BLaER1 (cell line): ENCODE results near the gene ARHGEF38.

Experiments used
- H3K27ac ChIP-seq: shearing (Covaris generic); formaldehyde crosslinking; 2 replicates; pipeline ENCODE4 v1.8.1; 2022
- H3K27me3 ChIP-seq: shearing (Covaris generic); formaldehyde crosslinking; 2 replicates; pipeline ENCODE4 v1.8.1; 2022
- H3K36me3 ChIP-seq: shearing (Covaris generic); formaldehyde crosslinking; 2 replicates; pipeline ENCODE4 v1.8.1; 2022
- H3K4me1 ChIP-seq: shearing (Covaris generic); formaldehyde crosslinking; 2 replicates; pipeline ENCODE4 v1.8.1; 2022
- H3K4me2 ChIP-seq: shearing (Covaris generic); formaldehyde crosslinking; 2 replicates; pipeline ENCODE4 v1.8.1; 2022
- H3K4me3 ChIP-seq: shearing (Covaris generic); formaldehyde crosslinking; 2 replicates; pipeline ENCODE4 v1.8.1; 2022
- H3K9ac ChIP-seq: shearing (Covaris generic); formaldehyde crosslinking; 2 replicates; pipeline ENCODE4 v1.8.1; 2022
- H3K9me3 ChIP-seq: shearing (Covaris generic); formaldehyde crosslinking; 2 replicates; pipeline ENCODE4 v1.8.1; 2022
- H4K20me1 ChIP-seq: shearing (Covaris generic); formaldehyde crosslinking; 2 replicates; pipeline ENCODE4 v1.8.1; 2022
- Cebpa-rat ChIP-seq: shearing (Covaris generic); IDR thresholded peaks from 2 replicates; pipeline ENCODE4 v1.8.1; 2022

The ARHGEF38 gene

GRCh38 chr4:105558277-105558676 lies 5.9 kb downstream of the ARHGEF38 start:
- no peaks in the 10 kb centered on the region for H3K36me3 ChIP-seq
- H3K9me3 ChIP-seq, result no peaks in the 10 kb centered on the region
- H3K4me3 ChIP-seq, result no peak overlapping the region
- H3K4me2 ChIP-seq, result no peak overlapping the region
- no peaks in the 10 kb centered on the region for H4K20me1 ChIP-seq
- no peak overlapping the region for H3K9ac ChIP-seq
- H3K27me3 ChIP-seq, result no peaks in the 10 kb centered on the region
- H3K27ac ChIP-seq, result no peak overlapping the region
- no peak for TF ChIP-seq Cebpa-rat
- no peaks in the 10 kb centered on the region for H3K4me1 ChIP-seq

DNA sequence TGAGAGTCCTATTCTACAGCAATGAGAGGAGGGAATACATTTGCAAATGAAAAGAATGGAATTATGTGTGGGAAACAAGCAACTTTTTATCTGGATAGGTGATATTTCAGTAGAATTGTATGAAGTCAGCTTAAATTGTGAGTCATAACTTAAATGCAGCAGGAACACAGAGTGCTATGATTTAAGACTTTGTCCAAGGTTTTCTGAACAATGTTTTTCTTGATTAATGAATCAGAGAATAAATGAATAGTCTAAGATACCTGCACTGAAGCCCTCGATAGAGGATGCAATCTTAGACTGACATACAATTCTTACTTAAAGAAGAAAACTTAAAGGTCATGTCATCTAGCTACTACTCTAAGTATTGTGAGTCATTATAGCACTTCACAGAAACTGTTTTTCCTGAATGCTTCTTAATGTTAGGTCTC lies 8.0 kb downstream of the ARHGEF38 start:
- no peaks in the 10 kb centered on the region for H3K36me3 ChIP-seq
- no peak overlapping the region for H3K9ac ChIP-seq
- TF ChIP-seq Cebpa-rat, result no peak
- H3K4me3 ChIP-seq, result no peak overlapping the region
- no peaks in the 10 kb centered on the region for H3K9me3 ChIP-seq
- no peaks in the 10 kb centered on the region for H3K4me1 ChIP-seq
- H3K27me3 ChIP-seq, result no peaks in the 10 kb centered on the region
- no peak overlapping the region for H3K4me2 ChIP-seq
- no peak overlapping the region for H3K27ac ChIP-seq
- H4K20me1 ChIP-seq, result no peaks in the 10 kb centered on the region

DNA sequence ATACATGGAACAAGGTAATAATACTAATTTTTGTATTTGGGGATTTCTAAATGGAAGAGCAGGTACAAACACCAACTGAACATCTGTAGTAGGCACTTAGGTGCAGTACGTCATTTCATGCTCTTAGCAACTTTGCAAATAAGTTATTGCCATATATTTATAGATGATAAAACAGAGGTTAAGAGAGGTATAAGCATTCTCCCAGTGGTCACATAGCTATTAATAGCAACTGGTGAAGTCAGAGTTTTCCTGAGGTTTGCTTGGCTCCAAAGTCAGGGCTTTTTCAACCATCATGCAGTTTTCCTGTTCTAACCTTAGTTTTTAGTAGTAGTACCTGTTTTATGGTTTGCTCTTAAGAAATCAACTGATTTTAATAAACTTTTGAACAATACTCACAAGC lies 10.9 kb downstream of the ARHGEF38 start:
- Histone ChIP-seq H3K36me3 (no peaks in the 10 kb centered on the region), H3K9ac (no peak overlapping the region), H3K4me3 (no peak overlapping the region), H3K27ac (no peak overlapping the region), H3K9me3 (no peaks in the 10 kb centered on the region), H3K27me3 (no peaks in the 10 kb centered on the region), H4K20me1 (no peaks in the 10 kb centered on the region), H3K4me2 (no peak overlapping the region), H3K4me1 (no peaks in the 10 kb centered on the region)
- no peak for TF ChIP-seq Cebpa-rat

DNA sequence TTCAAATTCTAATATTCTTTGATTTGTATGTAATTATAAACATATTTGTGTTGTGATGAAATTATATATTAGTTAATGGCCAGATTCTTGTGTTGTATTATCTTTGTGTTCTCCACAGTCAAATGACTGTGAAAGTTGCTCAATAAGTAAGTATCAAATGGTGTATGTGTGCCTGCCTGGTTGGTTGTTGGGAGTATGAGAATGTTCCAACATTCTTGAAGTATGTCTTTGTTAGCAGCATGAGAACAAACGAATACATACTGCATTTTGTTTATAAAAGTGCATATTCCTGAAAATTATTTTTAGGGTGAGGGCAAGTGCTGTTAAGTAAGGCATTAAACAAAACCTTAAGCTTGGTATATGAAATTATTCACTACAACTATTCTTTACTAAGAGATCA lies 16.2 kb downstream of the ARHGEF38 start:
- H3K4me2 ChIP-seq, result no peak overlapping the region
- H3K4me1 ChIP-seq, result no peaks in the 10 kb centered on the region
- H3K36me3 ChIP-seq, result no peaks in the 10 kb centered on the region
- H3K27me3 ChIP-seq, result no peaks in the 10 kb centered on the region
- no peak overlapping the region for H3K27ac ChIP-seq
- TF ChIP-seq Cebpa-rat, result no peak
- no peak overlapping the region for H3K4me3 ChIP-seq
- no peaks in the 10 kb centered on the region for H3K9me3 ChIP-seq
- H4K20me1 ChIP-seq, result no peaks in the 10 kb centered on the region
- H3K9ac ChIP-seq, result no peak overlapping the region

DNA sequence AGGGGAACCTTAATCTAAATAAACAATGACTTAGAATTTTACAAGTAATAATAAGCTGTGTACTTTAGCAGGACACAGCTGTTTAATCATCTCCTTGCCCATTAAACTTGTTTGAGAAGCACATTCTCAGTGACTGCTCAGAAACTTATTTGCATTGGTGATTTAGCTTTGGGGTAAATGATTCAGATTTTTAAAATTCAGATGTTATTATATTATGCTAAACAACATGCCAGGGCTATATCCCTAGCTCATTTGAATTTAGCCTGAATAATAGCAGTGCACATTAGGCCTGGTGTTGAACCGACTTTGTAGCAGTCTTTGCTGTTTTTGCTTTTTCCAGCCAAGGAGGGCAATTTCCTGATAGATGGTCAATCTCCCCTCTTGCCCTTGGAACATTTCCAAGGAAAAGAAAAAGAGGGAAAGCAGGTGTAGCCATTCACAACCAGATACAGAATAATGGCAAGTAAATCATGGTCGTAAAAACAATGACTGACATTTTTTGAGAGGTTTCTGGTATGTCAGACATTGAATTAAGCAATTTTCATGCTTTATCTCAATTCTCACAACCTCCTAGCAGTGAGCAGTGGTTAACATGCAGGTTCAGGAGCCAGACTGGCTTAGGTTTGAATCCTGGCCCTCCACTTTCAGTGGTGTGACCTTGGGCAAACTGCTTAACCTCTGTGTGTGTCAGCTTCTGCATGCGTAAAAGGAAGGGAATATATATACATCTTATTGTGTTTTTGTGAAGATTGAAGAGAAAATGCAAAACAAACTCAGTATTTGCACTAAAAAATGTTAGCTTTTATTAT lies 16.8 kb downstream of the ARHGEF38 start:
- H3K4me1 ChIP-seq, result no peaks in the 10 kb centered on the region
- no peak overlapping the region for H3K4me3 ChIP-seq
- no peak overlapping the region for H3K27ac ChIP-seq
- no peak for TF ChIP-seq Cebpa-rat
- no peak overlapping the region for H3K4me2 ChIP-seq
- no peak overlapping the region for H3K9ac ChIP-seq
- H3K27me3 ChIP-seq, result no peaks in the 10 kb centered on the region
- H4K20me1 ChIP-seq, result no peaks in the 10 kb centered on the region
- no peaks in the 10 kb centered on the region for H3K36me3 ChIP-seq
- H3K9me3 ChIP-seq, result no peaks in the 10 kb centered on the region

GRCh38 chr4:105569866-105570236 lies 17.4 kb downstream of the ARHGEF38 start:
- Histone ChIP-seq H3K36me3 (no peaks in the 10 kb centered on the region), H3K4me3 (no peak overlapping the region), H4K20me1 (no peaks in the 10 kb centered on the region), H3K4me1 (no peaks in the 10 kb centered on the region), H3K4me2 (no peak overlapping the region), H3K9me3 (no peaks in the 10 kb centered on the region), H3K27ac (no peak overlapping the region), H3K9ac (no peak overlapping the region), H3K27me3 (no peaks in the 10 kb centered on the region)
- TF ChIP-seq Cebpa-rat, result no peak

DNA sequence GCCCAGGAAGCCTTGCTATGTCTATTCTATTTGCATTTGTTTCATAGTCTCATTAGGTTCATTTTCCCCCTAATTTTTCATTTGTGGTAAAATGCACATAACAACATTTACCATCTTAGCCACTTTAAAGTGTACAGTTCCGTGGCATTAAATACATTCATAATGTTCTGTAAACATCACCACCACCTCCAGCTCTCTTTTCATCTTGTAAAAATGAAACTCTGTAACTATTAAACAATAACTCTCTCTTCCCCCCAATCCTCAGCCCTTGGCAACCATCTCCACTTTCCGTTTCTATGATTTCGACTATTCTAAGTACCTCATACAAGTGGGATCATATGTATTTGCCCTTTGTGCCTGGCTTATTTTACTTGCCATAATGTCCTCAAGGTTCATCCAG lies 19.9 kb downstream of the ARHGEF38 start:
- H3K4me3 ChIP-seq, result no peak overlapping the region
- H3K27me3 ChIP-seq, result no peaks in the 10 kb centered on the region
- H3K9ac ChIP-seq, result no peak overlapping the region
- no peaks in the 10 kb centered on the region for H3K9me3 ChIP-seq
- H3K27ac ChIP-seq, result no peak overlapping the region
- H3K36me3 ChIP-seq, result no peaks in the 10 kb centered on the region
- H3K4me1 ChIP-seq, result no peaks in the 10 kb centered on the region
- no peak overlapping the region for H3K4me2 ChIP-seq
- H4K20me1 ChIP-seq, result no peaks in the 10 kb centered on the region
- TF ChIP-seq Cebpa-rat, result no peak

- Histone ChIP-seq H3K36me3 (no peaks in the 10 kb centered on the region), H3K27me3 (no peaks in the 10 kb centered on the region), H3K9ac (no peak overlapping the region), H3K4me1 (0 out of 2 replicates have a peak, but pooled peaks cover 5% of the 10 kb centered on the region), H3K27ac (no peak overlapping the region), H3K4me2 (no peak overlapping the region), H4K20me1 (no peaks in the 10 kb centered on the region), H3K9me3 (no peaks in the 10 kb centered on the region), H3K4me3 (no peak overlapping the region)
- TF ChIP-seq Cebpa-rat, result no peak
Measured at GRCh38 chr4:105586638-105587328, 34.4 kb downstream of the ARHGEF38 start.

DNA sequence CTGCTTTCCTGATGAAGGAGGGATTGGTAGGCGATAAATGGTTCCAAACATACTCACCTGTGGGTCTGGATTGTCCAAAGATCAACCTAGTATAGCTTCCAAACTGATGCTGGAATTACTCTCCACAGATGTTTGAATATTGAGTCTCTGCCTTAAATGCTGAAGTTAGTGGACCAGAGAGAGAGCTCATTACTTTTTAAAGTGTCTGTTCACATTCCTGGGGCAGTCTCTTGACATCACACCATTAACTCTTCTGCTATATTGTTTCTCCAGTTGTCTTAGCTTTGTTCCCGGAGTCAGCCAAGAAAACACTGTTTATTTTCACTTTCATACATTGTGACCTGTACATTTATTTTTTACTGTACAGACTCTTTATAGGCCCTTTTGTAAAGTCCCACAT lies 35.4 kb downstream of the ARHGEF38 start:
- Histone ChIP-seq H3K4me3 (no peak overlapping the region), H4K20me1 (no peaks in the 10 kb centered on the region), H3K9ac (no peak overlapping the region), H3K4me1 (0 out of 2 replicates have a peak, but pooled peaks cover 5% of the 10 kb centered on the region), H3K36me3 (no peaks in the 10 kb centered on the region), H3K9me3 (no peaks in the 10 kb centered on the region), H3K27me3 (no peaks in the 10 kb centered on the region), H3K27ac (no peak overlapping the region), H3K4me2 (no peak overlapping the region)
- TF ChIP-seq Cebpa-rat, result no peak

- no peak overlapping the region for H3K4me3 ChIP-seq
- no peak overlapping the region for H3K9ac ChIP-seq
- no peaks in the 10 kb centered on the region for H3K36me3 ChIP-seq
- H3K4me1 ChIP-seq, result 0 out of 2 replicates have a peak, but pooled peaks cover 5% of the 10 kb centered on the region
- H4K20me1 ChIP-seq, result no peaks in the 10 kb centered on the region
- no peak overlapping the region for H3K4me2 ChIP-seq
- no peak for TF ChIP-seq Cebpa-rat
- H3K27ac ChIP-seq, result no peak overlapping the region
- no peaks in the 10 kb centered on the region for H3K27me3 ChIP-seq
- H3K9me3 ChIP-seq, result no peaks in the 10 kb centered on the region
Measured at GRCh38 chr4:105588252-105588651, 35.8 kb downstream of the ARHGEF38 start.
